ENCODE results near the gene ROBO1.

Gene ROBO1

DNA sequence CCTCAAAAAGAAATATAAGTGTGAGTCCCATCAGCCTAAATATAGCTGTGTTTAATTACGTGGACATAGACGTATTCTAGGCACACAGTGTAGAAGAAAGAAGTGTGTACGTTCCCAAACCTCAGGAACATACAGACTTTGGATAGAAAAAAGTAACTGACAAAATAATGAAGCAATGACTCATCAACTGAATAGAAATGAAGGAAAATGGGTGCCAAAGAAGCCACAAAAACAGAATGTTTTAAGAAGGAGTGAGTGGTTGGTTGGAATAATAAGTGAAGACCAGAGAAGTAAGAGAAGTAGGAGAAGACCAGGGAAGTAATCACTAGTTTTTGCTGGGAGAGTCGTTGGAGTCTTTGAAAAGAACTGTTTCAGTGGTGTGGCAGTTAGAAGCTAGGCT, 518.1 kb downstream of the ROBO1 start:
- no peaks in the 10 kb centered on the region for H3F3A ChIP-seq (ENCODE audit: insufficient read depth)
- no peak overlapping the region for H3K4me3 ChIP-seq (ENCODE audit: insufficient read depth, low read length, poor library complexity, severe bottlenecking)
- H3K27me3 ChIP-seq (ENCODE audit: low read length): no peaks in the 10 kb centered on the region
- H3K4me2 ChIP-seq (ENCODE audit: low read depth, low read length, poor library complexity, severe bottlenecking): no peak overlapping the region
- no peaks in the 10 kb centered on the region for H3K79me2 ChIP-seq (ENCODE audit: insufficient read depth, low read length)
- no peaks in the 10 kb centered on the region for H3K9me2 ChIP-seq (replicated peaks; ENCODE audit: insufficient read depth, low read length)
- no peaks in the 10 kb centered on the region for H3K36me3 ChIP-seq (ENCODE audit: low read length)
- no peak overlapping the region for H3K9ac ChIP-seq (ENCODE audit: low read length)
- TF ChIP-seq, protein P1, sequence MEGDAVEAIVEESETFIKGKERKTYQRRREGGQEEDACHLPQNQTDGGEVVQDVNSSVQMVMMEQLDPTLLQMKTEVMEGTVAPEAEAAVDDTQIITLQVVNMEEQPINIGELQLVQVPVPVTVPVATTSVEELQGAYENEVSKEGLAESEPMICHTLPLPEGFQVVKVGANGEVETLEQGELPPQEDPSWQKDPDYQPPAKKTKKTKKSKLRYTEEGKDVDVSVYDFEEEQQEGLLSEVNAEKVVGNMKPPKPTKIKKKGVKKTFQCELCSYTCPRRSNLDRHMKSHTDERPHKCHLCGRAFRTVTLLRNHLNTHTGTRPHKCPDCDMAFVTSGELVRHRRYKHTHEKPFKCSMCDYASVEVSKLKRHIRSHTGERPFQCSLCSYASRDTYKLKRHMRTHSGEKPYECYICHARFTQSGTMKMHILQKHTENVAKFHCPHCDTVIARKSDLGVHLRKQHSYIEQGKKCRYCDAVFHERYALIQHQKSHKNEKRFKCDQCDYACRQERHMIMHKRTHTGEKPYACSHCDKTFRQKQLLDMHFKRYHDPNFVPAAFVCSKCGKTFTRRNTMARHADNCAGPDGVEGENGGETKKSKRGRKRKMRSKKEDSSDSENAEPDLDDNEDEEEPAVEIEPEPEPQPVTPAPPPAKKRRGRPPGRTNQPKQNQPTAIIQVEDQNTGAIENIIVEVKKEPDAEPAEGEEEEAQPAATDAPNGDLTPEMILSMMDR (IDR thresholded peaks at IDR 0.05; ENCODE audit: insufficient read depth, low read length, poor library complexity, severe bottlenecking): no peak
- no peak for TF ChIP-seq EZH2phosphoT487 (conservative IDR thresholded peaks at IDR 0.05; ENCODE audit: low read length)
- H4K20me1 ChIP-seq (ENCODE audit: low read depth, low read length): no peaks in the 10 kb centered on the region
- no peaks in the 10 kb centered on the region for H3K9me3 ChIP-seq (ENCODE audit: insufficient read depth, low read length)
- H2AFZ ChIP-seq (ENCODE audit: low read depth, low read length, severe bottlenecking): no peak overlapping the region
- H3K27ac ChIP-seq (ENCODE audit: low read depth, low read length): no peak overlapping the region

DNA sequence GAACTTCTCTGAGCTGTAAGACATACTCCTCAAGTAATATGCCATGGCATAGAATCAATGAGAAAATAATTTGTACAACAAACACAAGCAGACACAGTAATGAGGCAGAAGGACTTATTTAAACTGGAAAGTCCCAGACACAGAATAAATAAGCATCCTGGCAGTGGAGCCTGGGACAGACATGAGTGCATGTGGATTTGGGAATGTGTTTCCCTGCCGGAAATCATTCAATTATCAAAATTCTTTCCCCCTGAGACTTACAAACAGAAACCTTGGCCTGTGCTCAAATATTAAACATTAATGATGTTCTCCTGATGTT, 520.1 kb downstream of the ROBO1 start:
- Histone ChIP-seq H3K9me2 (replicated peaks; ENCODE audit: insufficient read depth, low read length) (no peaks in the 10 kb centered on the region), H4K20me1 (ENCODE audit: low read depth, low read length) (no peaks in the 10 kb centered on the region), H3K27ac (ENCODE audit: low read depth, low read length) (no peak overlapping the region), H3K27me3 (ENCODE audit: low read length) (no peaks in the 10 kb centered on the region), H3F3A (ENCODE audit: insufficient read depth) (no peaks in the 10 kb centered on the region), H2AFZ (ENCODE audit: low read depth, low read length, severe bottlenecking) (no peak overlapping the region), H3K9me3 (ENCODE audit: insufficient read depth, low read length) (no peaks in the 10 kb centered on the region), H3K36me3 (ENCODE audit: low read length) (no peaks in the 10 kb centered on the region), H3K79me2 (ENCODE audit: insufficient read depth, low read length) (no peaks in the 10 kb centered on the region), H3K4me2 (ENCODE audit: low read depth, low read length, poor library complexity, severe bottlenecking) (no peak overlapping the region), H3K9ac (ENCODE audit: low read length) (no peak overlapping the region), H3K4me3 (ENCODE audit: insufficient read depth, low read length, poor library complexity, severe bottlenecking) (no peak overlapping the region)
- TF ChIP-seq, protein P1 (IDR thresholded peaks at IDR 0.05; ENCODE audit: insufficient read depth, low read length, poor library complexity, severe bottlenecking): no peak
- TF ChIP-seq EZH2phosphoT487 (conservative IDR thresholded peaks at IDR 0.05; ENCODE audit: low read length): no peak

DNA sequence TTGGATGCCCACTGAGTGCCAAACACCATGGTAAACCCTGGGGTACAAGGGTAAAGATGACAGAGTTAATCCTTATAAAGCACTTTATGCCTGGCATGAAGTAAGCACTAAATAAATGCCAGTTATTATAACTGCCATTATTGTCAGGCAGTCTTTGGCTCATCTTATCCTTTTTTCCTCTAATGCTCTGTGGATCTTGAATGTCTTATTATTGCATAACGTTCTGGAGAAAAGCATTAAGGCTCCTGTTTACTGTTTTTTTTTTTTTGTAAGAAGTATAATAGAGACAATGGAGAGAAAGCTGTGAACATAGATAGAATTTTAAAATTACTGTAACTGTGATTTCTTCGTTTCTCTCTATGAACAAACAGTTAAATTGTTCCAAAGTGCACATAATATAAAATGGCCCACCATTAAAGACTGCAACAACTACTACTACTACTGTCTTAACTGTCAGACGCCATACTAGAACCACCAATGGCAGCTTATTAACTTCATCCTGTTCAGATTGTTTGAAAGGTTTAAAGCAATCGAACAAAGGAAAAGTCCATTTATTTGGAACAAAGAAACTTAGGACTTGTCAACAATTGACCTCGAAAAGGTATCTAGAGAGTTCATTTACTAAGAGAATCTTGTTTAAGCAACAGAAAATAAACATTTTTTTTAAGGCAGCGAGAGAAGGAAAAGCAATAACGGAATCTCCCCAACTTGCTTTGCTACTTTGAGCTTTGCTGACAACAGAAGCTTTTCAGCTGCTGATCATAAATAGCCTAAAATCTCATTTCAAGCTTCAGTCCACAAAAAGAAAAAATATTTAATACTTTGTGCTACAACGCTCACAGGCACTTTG, 520.7 kb downstream of the ROBO1 start:
- H3K4me2 ChIP-seq (ENCODE audit: low read depth, low read length, poor library complexity, severe bottlenecking): no peak overlapping the region
- H3F3A ChIP-seq (ENCODE audit: insufficient read depth): no peaks in the 10 kb centered on the region
- H3K27ac ChIP-seq (ENCODE audit: low read depth, low read length): no peak overlapping the region
- no peaks in the 10 kb centered on the region for H3K27me3 ChIP-seq (ENCODE audit: low read length)
- no peak overlapping the region for H2AFZ ChIP-seq (ENCODE audit: low read depth, low read length, severe bottlenecking)
- no peaks in the 10 kb centered on the region for H3K9me3 ChIP-seq (ENCODE audit: insufficient read depth, low read length)
- no peaks in the 10 kb centered on the region for H3K79me2 ChIP-seq (ENCODE audit: insufficient read depth, low read length)
- H3K36me3 ChIP-seq (ENCODE audit: low read length): no peaks in the 10 kb centered on the region
- H3K9ac ChIP-seq (ENCODE audit: low read length): no peak overlapping the region
- no peaks in the 10 kb centered on the region for H3K9me2 ChIP-seq (replicated peaks; ENCODE audit: insufficient read depth, low read length)
- no peaks in the 10 kb centered on the region for H4K20me1 ChIP-seq (ENCODE audit: low read depth, low read length)
- no peak for TF ChIP-seq EZH2phosphoT487 (conservative IDR thresholded peaks at IDR 0.05; ENCODE audit: low read length)
- TF ChIP-seq, protein P1 (IDR thresholded peaks at IDR 0.05; ENCODE audit: insufficient read depth, low read length, poor library complexity, severe bottlenecking): no peak
- H3K4me3 ChIP-seq (ENCODE audit: insufficient read depth, low read length, poor library complexity, severe bottlenecking): no peak overlapping the region
